Psoas muscle (tissue), 8 donors: ENCODE measurements around the gene COLQ. TPM values are rescaled to one million over a fixed set of nuclear protein-coding genes. Genes with fewer than 3 reads are reported as not detected.

ENCODE experiments used
- ATAC-seq, 4 donors: fragments of 200-7000 bp; cut with Tn5 transposase; one replicate each; pipeline ENCODE4 v1.9.1; 2020; ENCODE audit warnings: moderate library complexity in 3 of 4, mild to moderate bottlenecking in 2 of 4
- DNase-seq, 2 donors: peaks; one replicate each; pipeline ENCODE4 v3.0.0-alpha.2; 2020
- H3K27ac ChIP-seq: fragments of 200-600 bp; one replicate; pipeline ENCODE4 v1.8.0; 2022
- H3K27me3 ChIP-seq, 3 donors: fragments of 200-600 bp in 1 of 3; one replicate each; pipeline versions ENCODE4 v1.6.1 to v1.8.0; 2013 to 2022; ENCODE audit warnings: low read length in 2 of 3, mild to moderate bottlenecking in 2 of 3, moderate library complexity in 1 of 3; ENCODE audit not compliant: insufficient read depth in 3 of 3
- H3K36me3 ChIP-seq, 2 donors: fragments of 200-600 bp in 1 of 2; one replicate each; pipeline versions ENCODE4 v1.6.1 to v1.8.0; 2013 to 2022; ENCODE audit warnings: low read depth in 1 of 2, mild to moderate bottlenecking in 1 of 2, moderate library complexity in 1 of 2; ENCODE audit not compliant: insufficient read depth in 1 of 2
- H3K4me1 ChIP-seq: fragments of 200-600 bp; one replicate; pipeline ENCODE4 v1.8.0; 2022
- H3K4me3 ChIP-seq: fragments of 200-600 bp; one replicate; pipeline ENCODE4 v1.8.0; 2022; ENCODE audit warnings: mild to moderate bottlenecking
- H3K9me3 ChIP-seq: fragments of 200-600 bp; one replicate; pipeline ENCODE4 v1.8.0; 2022
- WGBS, 3 donors: extraction: QIAGEN DNeasy Blood & Tissue Kit; methylation state at CpG; one replicate each; pipeline versions ENCODE4 v1.1.6 to v1.1.7; 2013; 5-methylcytosine and 5-hydroxymethylcytosine counted together
- intact Hi-C, 2 donors: fragments of 100-400 bp; cut with DNase I; formaldehyde crosslinking; loops; one replicate each; pipeline versions ENCODE4 v1.11.0 to v1.14.2; 2022
- polyA plus RNA-seq, 3 donors: library from polyadenylated mRNA; stranded (reverse); fragments of 200-250 nt; gene quantifications; one replicate each; pipeline ENCODE4 v1.2.3, GENCODE V29; 2013
- total RNA-seq, 4 donors: library from RNA; stranded (reverse); fragmentation: NEBNext Ultra II Directional in 2 of 4; extraction: Animal tissue kit (Norgen Biotek cat#: 25700) in 2 of 4; gene quantifications; one replicate each; pipeline versions ENCODE4 v1.2.1 to v1.2.4, GENCODE V29; 2021 to 2023
- TF ChIP-seq, protein P1 (sequence below): fragments of 200-600 bp; IDR thresholded peaks from one replicate; pipeline ENCODE4 v1.8.0; 2022; ENCODE audit warnings: antibody characterized with exemption
- donor health status: healthy with polysubstance abuse.
- donor health status: DM: no; HTN: no; CAD: no; lungs with moderate emphysema.
- donor health status: Bipolar disorder and iron deficiency.
- donor health status: healthy.
- donor health status: DM: yes; HTN: yes; CAD: no.
- donor health status: DM: no; HTN: no; CAD: no.
- donor health status: DM: no; HTN: no; CAD: no.
- donor health status: DM: yes; HTN: yes; CAD: no.

Gene COLQ
- total and polyA plus RNA-seq, 7 donors: 4.6 to 18.2 (median 10.0) TPM

DNA sequence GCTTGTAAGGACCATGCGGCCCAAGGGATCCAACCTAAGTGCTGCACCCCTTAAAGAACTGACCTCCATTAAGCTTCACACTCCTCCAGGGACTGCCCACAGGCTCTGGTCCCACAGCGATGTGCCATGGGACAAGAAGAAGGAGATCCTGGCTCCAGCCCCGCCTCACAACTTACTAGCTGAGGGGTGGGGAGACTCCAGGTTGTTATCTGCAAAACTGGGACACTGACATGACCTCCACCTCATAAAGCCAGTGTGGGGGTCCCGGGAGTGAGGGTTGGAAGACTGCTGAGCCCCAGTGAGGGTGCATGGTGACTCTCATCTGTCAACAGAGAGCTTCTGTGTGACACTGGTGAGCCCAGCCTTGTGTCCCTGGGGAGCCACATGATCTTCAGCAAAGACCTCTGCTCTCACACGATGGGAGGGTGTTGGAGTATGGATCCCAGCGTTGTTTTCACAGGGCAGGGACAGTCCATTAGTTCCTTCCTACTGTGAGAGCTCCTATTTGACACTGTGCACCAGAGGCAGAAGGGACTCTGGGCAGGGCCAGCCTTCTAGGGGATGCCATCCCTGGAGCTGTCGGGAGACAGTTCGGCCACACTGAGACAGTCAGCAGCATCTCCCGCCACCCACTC lies 67.4 kb downstream of the COLQ start:
- 76 to 80% (median 80%) methylated on average over 9 of the region's 9 CpGs for WGBS, 3 donors
- intact Hi-C loops: no loop called here
- H3K9me3 ChIP-seq: no peaks in the 10 kb centered on the region
- TF ChIP-seq, protein P1, sequence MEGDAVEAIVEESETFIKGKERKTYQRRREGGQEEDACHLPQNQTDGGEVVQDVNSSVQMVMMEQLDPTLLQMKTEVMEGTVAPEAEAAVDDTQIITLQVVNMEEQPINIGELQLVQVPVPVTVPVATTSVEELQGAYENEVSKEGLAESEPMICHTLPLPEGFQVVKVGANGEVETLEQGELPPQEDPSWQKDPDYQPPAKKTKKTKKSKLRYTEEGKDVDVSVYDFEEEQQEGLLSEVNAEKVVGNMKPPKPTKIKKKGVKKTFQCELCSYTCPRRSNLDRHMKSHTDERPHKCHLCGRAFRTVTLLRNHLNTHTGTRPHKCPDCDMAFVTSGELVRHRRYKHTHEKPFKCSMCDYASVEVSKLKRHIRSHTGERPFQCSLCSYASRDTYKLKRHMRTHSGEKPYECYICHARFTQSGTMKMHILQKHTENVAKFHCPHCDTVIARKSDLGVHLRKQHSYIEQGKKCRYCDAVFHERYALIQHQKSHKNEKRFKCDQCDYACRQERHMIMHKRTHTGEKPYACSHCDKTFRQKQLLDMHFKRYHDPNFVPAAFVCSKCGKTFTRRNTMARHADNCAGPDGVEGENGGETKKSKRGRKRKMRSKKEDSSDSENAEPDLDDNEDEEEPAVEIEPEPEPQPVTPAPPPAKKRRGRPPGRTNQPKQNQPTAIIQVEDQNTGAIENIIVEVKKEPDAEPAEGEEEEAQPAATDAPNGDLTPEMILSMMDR: no peak
- H3K27me3 ChIP-seq: no peaks in the 10 kb centered on the region
- DNase-seq: no peak
- no peaks in the 10 kb centered on the region for H3K4me1 ChIP-seq
- ATAC-seq: peak in 1 of 4 donors; percentile 15
- no peak overlapping the region for H3K4me3 ChIP-seq
- H3K36me3 ChIP-seq: peaks cover 0 to 74% of the 10 kb centered on the region in 2 donors
- no peak overlapping the region for H3K27ac ChIP-seq

DNA sequence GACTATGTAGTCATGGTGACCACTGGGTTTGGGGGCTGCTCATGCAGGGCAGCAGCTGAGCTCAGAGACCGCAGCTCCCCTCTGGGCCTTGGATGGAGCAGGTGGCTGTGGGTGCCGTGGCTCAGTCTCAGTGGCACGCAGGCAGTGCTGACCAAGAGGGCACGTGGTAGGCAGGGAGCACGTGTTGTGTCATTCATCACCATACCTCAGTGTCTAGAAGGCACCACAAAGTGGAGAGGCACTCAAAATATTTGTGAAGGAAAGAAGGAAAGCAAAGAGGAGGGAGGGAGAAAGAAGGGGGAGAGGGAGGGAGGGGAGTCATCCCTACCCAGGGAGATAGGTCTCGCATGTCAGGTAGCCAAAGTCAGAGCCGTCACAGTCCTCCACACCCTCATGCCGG lies 68.0 kb downstream of the COLQ start:
- intact Hi-C loops: no loop called here
- ATAC-seq (peak; percentile 27 to 63 (median 52)), DNase-seq (no peak)
- Histone ChIP-seq H3K27ac (no peak overlapping the region), H3K36me3 (peaks cover 0 to 74% of the 10 kb centered on the region in 2 donors), H3K4me1 (no peaks in the 10 kb centered on the region), H3K9me3 (no peaks in the 10 kb centered on the region), H3K27me3 (no peaks in the 10 kb centered on the region), H3K4me3 (no peak overlapping the region)
- WGBS, 3 donors: 78 to 84% (median 83%) methylated on average over 8 of the region's 8 CpGs
- TF ChIP-seq, protein P1: no peak

DNA sequence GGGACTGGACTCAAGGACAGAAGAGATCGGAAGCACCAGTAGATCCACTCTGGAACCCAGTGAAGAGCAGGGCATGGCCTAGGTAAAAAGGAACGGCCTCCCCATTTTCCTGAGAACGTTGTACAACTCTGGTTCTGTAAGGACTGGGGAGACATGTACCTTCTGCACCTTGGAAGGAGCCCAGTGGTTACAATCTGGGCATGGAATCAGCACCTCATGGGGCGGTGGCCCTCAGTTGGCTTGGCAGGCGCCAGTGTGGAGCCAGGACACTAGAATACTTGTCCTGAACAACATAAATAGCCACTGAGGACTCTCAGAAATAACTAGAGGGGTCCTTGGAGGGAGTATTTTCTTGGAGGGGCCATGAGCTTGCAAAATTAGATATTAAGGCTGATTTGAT lies 68.5 kb downstream of the COLQ start:
- TF ChIP-seq, protein P1: no peak
- Histone ChIP-seq H3K27ac (no peak overlapping the region), H3K4me3 (no peak overlapping the region), H3K36me3 (peaks cover 0 to 74% of the 10 kb centered on the region in 2 donors), H3K27me3 (no peaks in the 10 kb centered on the region), H3K9me3 (no peaks in the 10 kb centered on the region), H3K4me1 (no peaks in the 10 kb centered on the region)
- peak in 2 of 4 donors; percentile 45 to 55 for ATAC-seq
- intact Hi-C loops: no loop called here
- DNase-seq: no peak
- WGBS, 3 donors: 71 to 85% (median 76%) methylated on average over 5 of the region's 5 CpGs

DNA sequence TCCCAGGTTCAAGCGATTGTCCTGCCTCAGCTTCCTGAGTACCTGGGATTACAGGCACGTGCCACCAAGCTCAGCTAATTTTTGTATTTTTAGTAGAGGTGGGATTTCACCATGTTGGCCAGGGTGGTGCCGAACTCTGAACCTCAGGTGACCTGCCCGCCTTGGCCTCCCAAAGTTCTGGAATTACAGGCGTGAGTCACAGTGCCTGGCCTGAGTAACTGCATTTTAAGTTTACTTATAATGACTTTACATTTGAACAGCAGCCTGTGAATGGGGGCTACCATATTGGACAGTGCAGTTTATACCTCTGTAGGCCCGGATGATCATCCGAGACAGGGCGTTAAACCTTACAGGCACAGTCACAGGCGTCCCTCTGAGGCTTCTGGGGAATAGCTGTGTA lies 69.3 kb downstream of the COLQ start:
- Histone ChIP-seq H3K4me3 (no peak overlapping the region), H3K27me3 (no peaks in the 10 kb centered on the region), H3K9me3 (no peaks in the 10 kb centered on the region), H3K4me1 (no peaks in the 10 kb centered on the region), H3K27ac (no peak overlapping the region), H3K36me3 (peaks cover 0 to 73% of the 10 kb centered on the region in 2 donors)
- TF ChIP-seq, protein P1: no peak
- intact Hi-C loops: no loop called here
- ATAC-seq: no peak
- no peak for DNase-seq
- WGBS, 3 donors: 77 to 86% (median 86%) methylated on average over 9 of the region's 9 CpGs
